Neural progenitor cell (in vitro differentiated cells): ENCODE data around the gene JADE2.

Source experiments
- EZH2phosphoT487 ChIP-seq: fragments of 200-600 bp; sonication (generic); IDR thresholded peaks from 2 replicates; pipeline ENCODE4 v1.6.1; 2017; ENCODE audit warnings: antibody characterized with exemption
- TF ChIP-seq, protein P1 (sequence below): fragments of 200-600 bp; sonication (generic); IDR thresholded peaks from 2 replicates; pipeline ENCODE4 v1.5.1; 2017; ENCODE audit warnings: antibody characterized with exemption, mild to moderate bottlenecking

DNA sequence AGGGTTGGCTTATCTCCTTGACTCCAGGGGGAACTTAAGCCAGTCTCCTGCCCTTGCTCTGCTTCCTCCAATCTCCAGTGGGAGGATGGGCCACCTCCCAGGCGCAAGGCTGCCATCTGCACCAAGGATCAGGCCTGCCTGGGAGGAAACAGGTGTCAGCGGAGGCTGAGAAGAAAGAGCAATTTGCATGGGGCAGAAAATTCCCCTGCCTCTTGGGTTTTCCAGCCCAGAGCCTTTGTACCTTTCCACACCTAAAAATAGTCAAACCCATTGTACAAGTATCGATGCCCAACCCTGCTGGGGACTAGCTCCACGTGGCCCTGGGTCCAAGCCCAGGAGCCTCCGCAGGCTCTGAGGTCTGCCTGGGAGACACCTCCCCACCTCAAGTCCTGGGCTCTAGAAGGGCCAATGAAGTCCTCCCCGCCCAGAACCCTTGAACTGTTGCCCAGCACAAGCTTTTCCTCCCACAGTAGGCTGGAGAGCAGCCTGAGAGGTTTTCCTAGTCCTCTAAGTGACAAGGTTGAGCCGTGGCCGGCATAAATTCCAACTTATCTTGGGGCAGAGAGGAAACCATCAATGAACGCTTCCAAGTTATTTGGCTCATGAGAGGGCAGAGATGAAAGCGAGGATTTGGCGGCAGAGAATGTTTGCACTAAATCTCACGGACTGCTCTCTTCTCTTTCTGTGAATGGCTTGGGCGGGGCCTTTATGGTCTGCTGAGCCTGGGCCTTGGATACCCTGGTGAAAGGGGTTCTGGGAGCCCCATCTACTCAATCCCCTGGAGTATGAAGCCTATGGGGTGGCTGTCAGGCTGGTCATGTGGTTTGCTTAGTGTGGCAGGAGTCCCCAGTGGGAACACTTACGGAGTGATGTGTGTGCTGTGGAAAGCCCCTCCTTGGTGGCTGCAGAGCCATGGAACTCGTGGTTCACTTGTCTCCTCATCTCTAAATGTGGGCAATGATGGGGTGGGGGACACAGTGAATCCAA lies 15.6 kb downstream of the JADE2 start:
- TF ChIP-seq, protein P1, sequence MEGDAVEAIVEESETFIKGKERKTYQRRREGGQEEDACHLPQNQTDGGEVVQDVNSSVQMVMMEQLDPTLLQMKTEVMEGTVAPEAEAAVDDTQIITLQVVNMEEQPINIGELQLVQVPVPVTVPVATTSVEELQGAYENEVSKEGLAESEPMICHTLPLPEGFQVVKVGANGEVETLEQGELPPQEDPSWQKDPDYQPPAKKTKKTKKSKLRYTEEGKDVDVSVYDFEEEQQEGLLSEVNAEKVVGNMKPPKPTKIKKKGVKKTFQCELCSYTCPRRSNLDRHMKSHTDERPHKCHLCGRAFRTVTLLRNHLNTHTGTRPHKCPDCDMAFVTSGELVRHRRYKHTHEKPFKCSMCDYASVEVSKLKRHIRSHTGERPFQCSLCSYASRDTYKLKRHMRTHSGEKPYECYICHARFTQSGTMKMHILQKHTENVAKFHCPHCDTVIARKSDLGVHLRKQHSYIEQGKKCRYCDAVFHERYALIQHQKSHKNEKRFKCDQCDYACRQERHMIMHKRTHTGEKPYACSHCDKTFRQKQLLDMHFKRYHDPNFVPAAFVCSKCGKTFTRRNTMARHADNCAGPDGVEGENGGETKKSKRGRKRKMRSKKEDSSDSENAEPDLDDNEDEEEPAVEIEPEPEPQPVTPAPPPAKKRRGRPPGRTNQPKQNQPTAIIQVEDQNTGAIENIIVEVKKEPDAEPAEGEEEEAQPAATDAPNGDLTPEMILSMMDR = no peak
- no peak for TF ChIP-seq EZH2phosphoT487
